NCI-H2081 treated with DMSO at 0.1 percent for 48 hours (cell line): Measurements from ENCODE around the gene LRRC26.

Source experiments
- DNase-seq: peaks from one replicate; lab custom pipeline; 2025; lab: John Stamatoyannopoulos, UW

Gene LRRC26

GRCh38 chr9:137150617-137151457 lies 19.0 kb downstream of the LRRC26 start:
- no peak for DNase-seq

DNA sequence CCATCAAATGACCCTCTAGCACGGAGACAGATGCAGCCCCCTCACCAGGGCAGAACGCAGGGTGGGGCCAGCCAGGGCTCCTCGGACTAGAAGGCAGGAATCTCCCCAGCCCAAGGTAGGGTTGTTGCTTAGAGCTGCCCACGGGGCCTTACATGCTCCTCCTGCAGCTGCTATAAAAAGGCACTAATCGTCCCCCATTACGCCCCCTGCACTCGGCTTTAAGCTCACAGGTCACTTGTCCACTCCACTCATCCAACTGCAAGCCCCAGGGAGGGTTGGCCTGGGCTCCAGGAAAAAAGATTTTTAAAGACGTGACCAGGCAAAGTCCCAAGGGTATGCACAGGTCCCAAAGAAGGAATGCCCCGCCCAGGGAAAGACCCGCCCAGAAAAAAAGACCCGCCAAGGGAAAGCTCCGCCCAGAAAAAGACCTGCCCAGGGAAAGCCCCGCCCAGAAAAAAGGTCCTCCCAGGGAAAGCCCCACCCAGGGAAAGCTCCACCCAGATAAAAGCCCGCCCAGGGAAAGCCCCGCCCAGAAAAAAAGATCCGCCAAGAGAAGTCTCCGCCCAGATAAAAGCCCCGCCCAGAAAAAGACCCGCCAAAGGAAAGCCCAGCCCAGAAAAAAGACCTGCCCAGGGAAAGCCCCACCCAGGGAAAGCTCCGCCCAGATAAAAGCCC lies 19.8 kb downstream of the LRRC26 start:
- DNase-seq = no peak

- no peak for DNase-seq
Measured at GRCh38 chr9:137149363-137149762, 20.5 kb downstream of the LRRC26 start.

- DNase-seq = no peak
Measured at GRCh38 chr9:137148661-137149060, 21.2 kb downstream of the LRRC26 start.

- DNase-seq = no peak
Measured at GRCh38 chr9:137148242-137148641, 21.6 kb downstream of the LRRC26 start.

DNA sequence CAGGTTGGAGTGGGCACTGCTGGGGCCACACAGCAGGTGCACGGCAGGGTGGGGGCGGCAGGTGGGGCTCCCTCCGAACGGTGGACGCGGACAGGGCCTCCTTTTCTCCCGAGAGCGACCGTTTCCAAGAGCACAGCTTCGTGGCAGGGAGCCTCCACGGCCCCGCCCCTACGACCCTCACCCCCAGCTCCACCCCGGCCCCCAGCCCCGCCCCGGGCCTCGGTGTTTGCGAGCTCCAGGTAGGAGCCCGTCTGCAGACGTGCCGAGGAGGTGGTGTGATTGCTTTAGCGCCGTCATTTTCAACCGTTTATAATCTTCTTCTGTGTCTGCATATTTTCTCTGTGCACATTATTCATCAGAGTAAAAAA lies 22.1 kb downstream of the LRRC26 start:
- DNase-seq = no peak

GRCh38 chr9:137147091-137147792 lies 22.6 kb downstream of the LRRC26 start:
- DNase-seq = no peak

DNA sequence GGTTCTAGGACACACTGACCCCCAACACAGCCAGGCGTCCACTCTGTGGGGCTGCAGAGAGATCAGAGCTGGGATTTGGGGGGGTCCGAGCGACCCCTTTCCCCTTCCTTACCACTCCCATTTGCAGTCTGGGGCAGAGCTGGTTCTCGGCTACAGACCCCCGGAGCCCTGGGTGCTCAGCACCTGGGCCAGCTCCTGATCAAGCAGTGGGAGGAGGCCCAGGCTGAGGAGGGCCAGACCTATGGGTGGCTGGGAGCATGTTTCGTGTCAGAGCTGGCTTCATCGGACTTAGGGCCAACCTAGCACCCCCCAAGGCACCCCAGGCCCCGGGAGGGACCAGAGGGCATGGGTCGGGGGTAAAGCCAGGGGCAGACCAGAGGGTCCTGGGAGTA lies 23.3 kb downstream of the LRRC26 start:
- no peak for DNase-seq

DNA sequence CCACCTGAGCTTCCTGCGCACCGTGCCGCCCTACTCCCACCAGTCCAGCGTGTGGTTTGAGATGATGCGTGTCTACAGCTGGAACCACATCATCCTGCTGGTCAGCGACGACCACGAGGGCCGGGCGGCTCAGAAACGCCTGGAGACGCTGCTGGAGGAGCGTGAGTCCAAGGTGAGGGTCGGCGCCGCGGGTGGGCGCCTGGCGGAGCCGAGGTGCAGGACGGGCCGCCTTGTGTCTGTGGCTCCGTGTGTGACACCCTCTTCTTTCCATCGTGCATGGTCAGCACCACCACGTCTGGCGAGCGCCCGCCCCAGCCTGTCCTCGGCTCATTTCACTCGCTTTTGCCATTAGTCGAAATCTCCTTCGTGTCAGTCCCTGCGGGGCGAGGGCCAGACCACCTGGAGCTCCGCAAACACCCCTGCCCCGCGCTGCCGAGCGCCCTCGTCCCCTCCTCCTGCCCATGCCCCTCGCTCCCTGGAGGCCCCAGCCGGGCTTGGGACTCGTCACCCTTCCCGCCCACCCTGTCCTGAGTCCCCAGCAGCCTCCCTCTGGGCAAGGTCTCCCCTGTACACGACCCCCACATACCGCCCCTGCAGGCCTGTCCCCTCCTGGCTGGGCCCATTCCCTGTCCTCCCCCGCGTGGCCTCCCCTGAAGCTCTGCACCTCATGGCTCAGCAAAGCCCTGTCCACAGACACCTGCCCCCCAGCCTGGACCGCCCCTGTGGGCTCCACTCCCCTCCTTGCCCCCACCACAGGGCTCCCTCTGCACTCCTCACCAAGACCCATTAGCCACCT lies 23.9 kb downstream of the LRRC26 start:
- DNase-seq = no peak

DNA sequence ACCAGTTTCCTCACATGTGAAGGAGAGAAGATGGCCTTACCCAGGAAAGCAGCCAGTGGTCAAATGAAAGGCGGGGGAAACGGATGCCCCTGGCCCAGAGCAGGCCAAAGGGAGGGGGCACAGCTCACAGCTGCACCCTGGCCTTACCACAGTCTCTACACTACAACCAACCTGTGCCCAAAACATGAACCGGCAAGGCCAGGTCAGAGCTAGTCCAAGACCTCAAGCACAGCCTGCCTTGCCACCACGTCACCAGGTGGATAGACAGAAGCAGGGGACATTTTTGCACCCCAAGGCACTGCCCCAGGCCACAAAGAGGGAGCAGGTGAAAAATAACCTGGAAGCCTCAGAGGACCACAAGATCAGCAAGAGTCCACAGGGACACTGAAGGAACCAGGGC lies 26.4 kb downstream of the LRRC26 start:
- DNase-seq = no peak

GRCh38 chr9:137141976-137142936 lies 27.6 kb downstream of the LRRC26 start:
- DNase-seq = no peak

GRCh38 chr9:137141050-137141810 lies 28.6 kb downstream of the LRRC26 start:
- no peak for DNase-seq

DNA sequence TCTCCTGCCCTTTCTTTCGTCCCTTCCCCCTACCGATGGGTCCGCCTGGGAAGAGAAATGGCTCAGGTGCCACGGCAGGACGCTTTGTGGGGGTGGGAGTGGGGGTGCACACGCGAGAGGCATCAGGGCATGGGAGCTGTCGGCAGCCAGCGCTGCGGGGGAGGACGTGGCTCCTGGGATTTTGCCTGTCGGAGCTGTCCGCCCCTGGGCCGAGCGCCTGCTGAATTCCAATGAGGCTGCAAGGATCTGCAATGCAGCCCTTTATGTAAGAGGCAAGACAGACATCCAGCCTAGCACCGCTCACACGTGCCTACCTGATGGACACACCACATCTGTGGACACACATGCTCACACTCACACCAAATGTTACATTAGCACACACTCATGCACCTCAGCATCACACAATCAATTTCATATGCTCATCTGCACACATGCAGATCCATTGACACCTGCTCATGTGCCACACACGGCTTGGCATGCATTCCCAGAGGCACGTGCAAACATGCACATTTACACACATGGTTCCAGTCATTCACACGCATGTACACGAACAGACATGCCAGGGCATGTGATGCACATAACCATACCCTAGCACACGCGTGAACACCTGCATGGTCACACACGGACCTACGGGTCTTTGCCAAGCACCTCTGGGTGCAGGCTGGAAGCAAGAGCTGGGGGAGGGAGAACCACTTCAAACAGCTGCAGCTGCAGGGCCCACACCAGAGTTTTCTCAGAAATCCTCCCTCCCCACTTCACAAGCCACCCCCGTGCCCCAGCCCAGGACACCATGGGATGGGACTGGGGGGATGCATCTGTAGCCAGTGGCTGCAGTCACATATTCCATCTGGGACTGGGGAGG lies 29.5 kb downstream of the LRRC26 start:
- no peak for DNase-seq

- DNase-seq = no peak
Measured at GRCh38 chr9:137139468-137140150, 30.2 kb downstream of the LRRC26 start.

DNA sequence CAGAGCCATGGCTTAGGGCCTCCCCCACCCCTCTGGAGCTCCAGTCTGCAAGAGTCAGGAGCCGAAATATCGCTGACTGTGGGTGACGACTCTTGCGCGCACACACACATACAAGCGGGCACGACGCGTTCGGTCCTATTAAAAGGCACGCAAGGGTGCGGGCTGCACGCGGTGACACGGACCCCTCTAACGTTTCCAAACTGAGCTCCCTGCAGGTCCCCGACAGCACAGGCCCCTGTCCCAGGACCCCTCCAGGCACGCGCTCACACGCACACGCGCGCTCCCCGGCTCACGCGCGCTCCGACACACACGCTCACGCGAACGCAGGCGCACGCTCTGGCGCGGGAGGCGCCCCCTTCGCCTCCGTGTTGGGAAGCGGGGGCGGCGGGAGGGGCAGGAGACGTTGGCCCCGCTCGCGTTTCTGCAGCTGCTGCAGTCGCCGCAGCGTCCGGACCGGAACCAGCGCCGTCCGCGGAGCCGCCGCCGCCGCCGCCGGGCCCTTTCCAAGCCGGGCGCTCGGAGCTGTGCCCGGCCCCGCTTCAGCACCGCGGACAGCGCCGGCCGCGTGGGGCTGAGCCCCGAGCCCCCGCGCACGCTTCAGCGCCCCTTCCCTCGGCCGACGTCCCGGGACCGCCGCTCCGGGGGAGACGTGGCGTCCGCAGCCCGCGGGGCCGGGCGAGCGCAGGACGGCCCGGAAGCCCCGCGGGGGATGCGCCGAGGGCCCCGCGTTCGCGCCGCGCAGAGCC lies 31.0 kb downstream of the LRRC26 start, which contains the start of gene GRIN1:
GRIN1 (plus strand) TSS at position 433 of the 746 bp plus-strand sequence. CDS start 333 bp downstream, outside the sequence.
- no peak for DNase-seq

DNA sequence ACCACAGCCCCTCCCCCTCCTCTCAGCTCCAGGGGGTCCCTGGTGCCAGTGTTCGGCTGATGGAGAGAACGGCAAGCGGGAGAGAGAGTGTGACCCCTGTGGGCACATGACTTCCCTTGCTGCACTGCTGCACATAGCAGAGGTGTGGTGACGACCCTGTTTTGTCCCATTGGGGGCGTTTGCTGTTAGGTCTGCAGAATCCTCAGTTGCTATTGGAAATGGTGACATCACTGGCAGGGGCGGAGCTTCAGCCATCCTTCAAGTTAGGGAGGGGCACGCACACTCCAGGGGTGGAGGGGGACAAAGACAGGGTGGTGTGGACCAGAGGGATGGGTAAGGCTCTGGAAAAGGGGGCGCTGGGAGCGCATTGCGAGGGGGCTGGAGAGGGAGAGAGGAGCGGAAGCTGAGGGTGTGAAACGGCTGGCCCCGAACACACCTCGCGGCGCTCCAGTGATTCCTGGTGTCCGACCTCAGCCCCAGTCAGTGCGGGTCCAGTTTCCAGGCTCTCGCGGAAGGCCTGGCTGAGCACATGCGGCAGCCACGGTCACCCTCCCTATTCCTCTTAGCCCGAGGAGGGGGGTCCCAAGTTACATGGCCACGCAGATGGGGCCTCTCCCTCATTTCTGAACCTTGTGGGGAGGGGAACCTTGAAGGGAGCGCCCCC lies 31.7 kb downstream of the LRRC26 start:
- no peak for DNase-seq
